Cardiac muscle cell (in vitro differentiated cells and primary cell): Measurements from ENCODE around the gene GNB2. TPM values are rescaled to one million over a fixed set of nuclear protein-coding genes. Genes with fewer than 3 reads are reported as not detected.
"Not testable (repeated sequence)": the region's sequence is repeated elsewhere in the genome, so short reads cannot be mapped to it uniquely, and the experiment has no call there.

Source experiments
- DNase-seq, 2 donors: peaks; one replicate each; pipeline versions ENCODE4 v3.0.0 to v3.0.0-alpha.2; 2010 to 2017; ENCODE audit warnings: low read depth in 1 of 2, low spot score in 1 of 2
- H3K27ac ChIP-seq: fragments of 200-600 bp; sonication (generic); 2 replicates; pipeline ENCODE4 v1.5.1; 2016
- H3K27me3 ChIP-seq: fragments of 200-600 bp; sonication (generic); 2 replicates; pipeline ENCODE4 v1.6.0; 2016; ENCODE audit warnings: control low read depth
- H3K36me3 ChIP-seq: fragments of 200-600 bp; sonication (generic); 2 replicates; pipeline ENCODE4 v1.5.1; 2016; ENCODE audit warnings: control low read depth
- H3K4me1 ChIP-seq: fragments of 200-600 bp; sonication (generic); 2 replicates; pipeline ENCODE4 v1.8.1; 2017; ENCODE audit warnings: low read depth, mild to moderate bottlenecking, mixed run types
- H3K4me3 ChIP-seq: fragments of 200-600 bp; sonication (generic); 2 replicates; pipeline ENCODE4 v1.5.1; 2016; ENCODE audit warnings: mild to moderate bottlenecking
- H3K9me3 ChIP-seq: fragments of 200-600 bp; sonication (generic); 2 replicates; pipeline ENCODE4 v1.5.1; 2017; ENCODE audit warnings: low read depth, mild to moderate bottlenecking, control low read depth
- CTCF ChIP-seq: IDR thresholded peaks from 2 replicates; pipeline ENCODE4 v1.5.1; 2012; ENCODE audit warnings: low read depth, mild to moderate bottlenecking, low read length
- polyA plus RNA-seq: library from polyadenylated mRNA; unstranded; fragments of >200 nt; fragmentation: Nextera tagmentation; extraction: Ambion mirVana; gene quantifications from 2 replicates; pipeline ENCODE4 v1.2.1, GENCODE V29; 2016
- total RNA-seq: library from RNA; depleted of rRNA; stranded (reverse); fragments of >200 nt; gene quantifications from 2 replicates; pipeline ENCODE4 v1.2.3, GENCODE V29; 2016

GNB2 gene
- total and polyA plus RNA-seq, 2 experiments from 2014 or later: 234 to 241 TPM

- H3K27me3 ChIP-seq: peaks cover 35% of the 10 kb centered on the region
- no peak for DNase-seq
- H3K4me3 ChIP-seq: no peak overlapping the region
- H3K27ac ChIP-seq: no peak overlapping the region
- H3K4me1 ChIP-seq: no peaks in the 10 kb centered on the region
- no peaks in the 10 kb centered on the region for H3K9me3 ChIP-seq
- TF ChIP-seq CTCF: no peak
- H3K36me3 ChIP-seq: no peaks in the 10 kb centered on the region
These were observed 49.1 kb downstream of the GNB2 start for GRCh38 chr7:100722480-100723212.

GRCh38 chr7:100723732-100724275 is 50.3 kb downstream of the GNB2 start:
- no peak for TF ChIP-seq CTCF
- Histone ChIP-seq H3K4me1 (no peaks in the 10 kb centered on the region), H3K9me3 (no peaks in the 10 kb centered on the region), H3K4me3 (no peak overlapping the region), H3K27ac (no peak overlapping the region), H3K36me3 (no peaks in the 10 kb centered on the region), H3K27me3 (peaks cover 41% of the 10 kb centered on the region)
- DNase-seq: no peak

GRCh38 chr7:100724364-100724763 is 50.8 kb downstream of the GNB2 start:
- H3K4me3 ChIP-seq, H3K4me1 ChIP-seq, H3K27ac ChIP-seq, H3K36me3 ChIP-seq, H3K9me3 ChIP-seq, DNase-seq: not testable (repeated sequence)
- H3K27me3 ChIP-seq: peaks cover 40% of the 10 kb centered on the region

GRCh38 chr7:100726996-100727761 is 53.6 kb downstream of the GNB2 start:
- no peak for TF ChIP-seq CTCF
- peak in 1 of 2 donors; percentile 54 for DNase-seq
- Histone ChIP-seq H3K9me3 (no peaks in the 10 kb centered on the region), H3K36me3 (no peaks in the 10 kb centered on the region), H3K27me3 (peaks cover 15% of the 10 kb centered on the region), H3K4me3 (no peak overlapping the region), H3K4me1 (no peaks in the 10 kb centered on the region), H3K27ac (no peak overlapping the region)

- Histone ChIP-seq H3K4me3 (no peak overlapping the region), H3K4me1 (no peaks in the 10 kb centered on the region), H3K9me3 (no peaks in the 10 kb centered on the region), H3K36me3 (no peaks in the 10 kb centered on the region), H3K27me3 (peaks cover 7% of the 10 kb centered on the region), H3K27ac (no peak overlapping the region)
- TF ChIP-seq CTCF: no peak
- no peak for DNase-seq
These were observed 54.7 kb downstream of the GNB2 start for GRCh38 chr7:100728196-100728595.

Other genes starting within 250 kb of the GNB2 start
- gene ZCWPW1, start 245.0 kb upstream of the GNB2 start, total RNA-seq: 7.9 and 8.1 TPM in 2 replicates
- 13.0 and 18.0 TPM in 2 replicates for gene ZCWPW1, start 245.0 kb upstream of the GNB2 start, polyA plus RNA-seq
- gene MEPCE, start 243.9 kb upstream of the GNB2 start, total RNA-seq: 28.5 and 41.7 TPM in 2 replicates
- gene MEPCE, start 243.9 kb upstream of the GNB2 start, polyA plus RNA-seq: 21.5 and 27.0 TPM in 2 replicates
- 51.5 and 81.5 TPM in 2 replicates for gene PPP1R35, start 237.2 kb upstream of the GNB2 start, total RNA-seq
- 78.7 and 108 TPM in 2 replicates for gene PPP1R35, start 237.2 kb upstream of the GNB2 start, polyA plus RNA-seq
- 0.28 and 1.6 TPM in 2 replicates for gene SPACDR, start 209.5 kb upstream of the GNB2 start, total RNA-seq
- 0.79 and 1.2 TPM in 2 replicates for gene SPACDR, start 209.5 kb upstream of the GNB2 start, polyA plus RNA-seq
- 103 and 133 TPM in 2 replicates for gene TSC22D4, start 194.5 kb upstream of the GNB2 start, total RNA-seq
- 91.9 and 138 TPM in 2 replicates for gene TSC22D4, start 194.5 kb upstream of the GNB2 start, polyA plus RNA-seq
- gene NYAP1, start 189.8 kb upstream of the GNB2 start, total RNA-seq: 9.0 and 13.0 TPM in 2 replicates
- gene NYAP1, start 189.8 kb upstream of the GNB2 start, polyA plus RNA-seq: 0.06 and 0.22 TPM in 2 replicates
- gene AGFG2, start 134.5 kb upstream of the GNB2 start, total RNA-seq: 18.3 and 21.7 TPM in 2 replicates
- 9.3 and 17.0 TPM in 2 replicates for gene AGFG2, start 134.5 kb upstream of the GNB2 start, polyA plus RNA-seq
- gene SAP25, start 99.8 kb upstream of the GNB2 start, total RNA-seq: 1.4 and 1.5 TPM in 2 replicates
- 2.7 and 3.9 TPM in 2 replicates for gene SAP25, start 99.8 kb upstream of the GNB2 start, polyA plus RNA-seq
- 78.8 and 108 TPM in 2 replicates for gene LRCH4, start 87.6 kb upstream of the GNB2 start, total RNA-seq
- 80.9 and 103 TPM in 2 replicates for gene LRCH4, start 87.6 kb upstream of the GNB2 start, polyA plus RNA-seq
- 0.78 and 1.9 TPM in 2 replicates for gene FBXO24, start 87.4 kb upstream of the GNB2 start, total RNA-seq
- gene FBXO24, start 87.4 kb upstream of the GNB2 start, polyA plus RNA-seq: 2.3 and 4.1 TPM in 2 replicates
- 43.2 and 46.3 TPM in 2 replicates for gene PCOLCE, start 71.4 kb upstream of the GNB2 start, total RNA-seq
- 70.4 and 111 TPM in 2 replicates for gene PCOLCE, start 71.4 kb upstream of the GNB2 start, polyA plus RNA-seq
- gene MOSPD3, start 61.2 kb upstream of the GNB2 start, total RNA-seq: 30.1 and 36.0 TPM in 2 replicates
- 67.8 and 83.3 TPM in 2 replicates for gene MOSPD3, start 61.2 kb upstream of the GNB2 start, polyA plus RNA-seq
- 0.89 and 2.5 TPM in 2 replicates for gene TFR2, start 32.2 kb upstream of the GNB2 start, total RNA-seq
- gene TFR2, start 32.2 kb upstream of the GNB2 start, polyA plus RNA-seq: 0.39 TPM in 1 of 2 replicates, not detected in the other
- gene ACTL6B, start 17.3 kb upstream of the GNB2 start, total RNA-seq: not detected in 2 replicates
- not detected in 2 replicates for gene ACTL6B, start 17.3 kb upstream of the GNB2 start, polyA plus RNA-seq
- gene GIGYF1, start 20.5 kb downstream of the GNB2 start, total RNA-seq: 31.9 and 53.2 TPM in 2 replicates
- gene GIGYF1, start 20.5 kb downstream of the GNB2 start, polyA plus RNA-seq: 14.0 and 20.1 TPM in 2 replicates
- 30.6 and 45.7 TPM in 2 replicates for gene POP7, start 32.4 kb downstream of the GNB2 start, total RNA-seq
- 40.2 and 68.3 TPM in 2 replicates for gene POP7, start 32.4 kb downstream of the GNB2 start, polyA plus RNA-seq
- 0.60 TPM in 1 of 2 replicates, not detected in the other for gene EPO, start 46.7 kb downstream of the GNB2 start, total RNA-seq
- gene EPO, start 46.7 kb downstream of the GNB2 start, polyA plus RNA-seq: 0.34 and 0.46 TPM in 2 replicates
- gene ZAN, start 59.9 kb downstream of the GNB2 start, total RNA-seq: not detected in 2 replicates
- not detected in 2 replicates for gene ZAN, start 59.9 kb downstream of the GNB2 start, polyA plus RNA-seq
- 48.9 and 53.6 TPM in 2 replicates for gene EPHB4, start 153.8 kb downstream of the GNB2 start, total RNA-seq
- gene EPHB4, start 153.8 kb downstream of the GNB2 start, polyA plus RNA-seq: 29.5 and 33.4 TPM in 2 replicates
- 18.3 and 19.5 TPM in 2 replicates for gene SLC12A9, start 179.0 kb downstream of the GNB2 start, total RNA-seq
- 12.5 and 14.6 TPM in 2 replicates for gene SLC12A9, start 179.0 kb downstream of the GNB2 start, polyA plus RNA-seq
- gene TRIP6, start 193.6 kb downstream of the GNB2 start, total RNA-seq: 51.9 and 60.1 TPM in 2 replicates
- 50.2 and 62.2 TPM in 2 replicates for gene TRIP6, start 193.6 kb downstream of the GNB2 start, polyA plus RNA-seq
- gene SRRT, start 201.4 kb downstream of the GNB2 start, total RNA-seq: 78.6 and 83.1 TPM in 2 replicates
- gene SRRT, start 201.4 kb downstream of the GNB2 start, polyA plus RNA-seq: 111 and 148 TPM in 2 replicates
- gene UFSP1, start 216.0 kb downstream of the GNB2 start, total RNA-seq: 16.0 and 19.0 TPM in 2 replicates
- 3.9 and 9.9 TPM in 2 replicates for gene UFSP1, start 216.0 kb downstream of the GNB2 start, polyA plus RNA-seq
- 25.6 TPM in 2 replicates for gene ACHE, start 222.1 kb downstream of the GNB2 start, total RNA-seq
- 42.0 and 42.7 TPM in 2 replicates for gene ACHE, start 222.1 kb downstream of the GNB2 start, polyA plus RNA-seq